HG03442 (cell line): Measurements from ENCODE around the gene EFEMP1.
A peak's percentile ranks its signal among the peaks of the same experiment; 100 is the strongest.

Source experiments
- ATAC-seq: cut with Tn5 transposase; IDR thresholded peaks from one replicate; pipeline ENCODE4 v1.9.1; 2021; ENCODE audit warnings: mild to moderate bottlenecking, moderate library complexity; ENCODE audit not compliant: unreplicated experiment

EFEMP1 gene

GRCh38 chr2:55934337-55934736 lies 10.8 kb upstream of the EFEMP1 start:
- ATAC-seq: no peak

GRCh38 chr2:55932843-55933242 lies 9.3 kb upstream of the EFEMP1 start:
- no peak for ATAC-seq

GRCh38 chr2:55931281-55931680 lies 7.7 kb upstream of the EFEMP1 start:
- ATAC-seq: no peak

GRCh38 chr2:55929476-55929875 lies 5.9 kb upstream of the EFEMP1 start:
- no peak for ATAC-seq

GRCh38 chr2:55926974-55927373 lies 3.4 kb upstream of the EFEMP1 start:
- ATAC-seq: no peak

GRCh38 chr2:55926246-55926645 lies 2.7 kb upstream of the EFEMP1 start:
- no peak for ATAC-seq

- no peak for ATAC-seq
These were observed 370 bp upstream of the EFEMP1 start for GRCh38 chr2:55923982-55924321.

GRCh38 chr2:55922291-55922907 lies 1.2 kb downstream of the EFEMP1 start:
- no peak for ATAC-seq

- ATAC-seq: no peak
These were observed 4.0 kb downstream of the EFEMP1 start for GRCh38 chr2:55919574-55919973.

- no peak for ATAC-seq
These were observed 4.7 kb downstream of the EFEMP1 start for GRCh38 chr2:55918856-55919255.

- ATAC-seq: no peak
These were observed 5.7 kb downstream of the EFEMP1 start for GRCh38 chr2:55917713-55918390.

- ATAC-seq: peak; percentile 53
These were observed 6.5 kb downstream of the EFEMP1 start for GRCh38 chr2:55917117-55917516.

GRCh38 chr2:55916473-55917049 lies 7.0 kb downstream of the EFEMP1 start:
- ATAC-seq: no peak

- no peak for ATAC-seq
These were observed 8.8 kb downstream of the EFEMP1 start for GRCh38 chr2:55914786-55915185.

GRCh38 chr2:55912926-55913325 lies 10.7 kb downstream of the EFEMP1 start:
- no peak for ATAC-seq

GRCh38 chr2:55910077-55910476 lies 13.5 kb downstream of the EFEMP1 start:
- ATAC-seq: no peak

GRCh38 chr2:55907686-55908085 lies 15.9 kb downstream of the EFEMP1 start:
- no peak for ATAC-seq

GRCh38 chr2:55906993-55907392 lies 16.6 kb downstream of the EFEMP1 start:
- ATAC-seq: no peak

GRCh38 chr2:55903727-55904126 lies 19.9 kb downstream of the EFEMP1 start:
- ATAC-seq: no peak

- ATAC-seq: no peak
These were observed 20.6 kb downstream of the EFEMP1 start for GRCh38 chr2:55902971-55903370.

GRCh38 chr2:55902429-55902828 lies 21.2 kb downstream of the EFEMP1 start:
- ATAC-seq: no peak

- no peak for ATAC-seq
These were observed 21.6 kb downstream of the EFEMP1 start for GRCh38 chr2:55901941-55902340.

- ATAC-seq: no peak
These were observed 22.3 kb downstream of the EFEMP1 start for GRCh38 chr2:55901322-55901721.
